Loucy (cell line): ENCODE results near the gene IRF7.
A peak's percentile ranks its signal among the peaks of the same experiment; 100 is the strongest.
"Not testable (repeated sequence)": the region's sequence is repeated elsewhere in the genome, so short reads cannot be mapped to it uniquely, and the experiment has no call there.

ENCODE experiments used
- H2AFZ ChIP-seq: fragments of 200-600 bp; sonication (generic); 2 replicates; pipeline ENCODE4 v1.6.0; 2016; ENCODE audit warnings: antibody characterized with exemption, mild to moderate bottlenecking, low read length, moderate library complexity
- H3F3A ChIP-seq: fragments of 200-600 bp; 2 replicates; pipeline ENCODE4 v1.6.0; 2016; ENCODE audit warnings: antibody characterized with exemption, low read depth, mild to moderate bottlenecking
- H3K27me3 ChIP-seq: fragments of 200-600 bp; sonication (generic); 2 replicates; pipeline ENCODE4 v1.6.1; 2014; ENCODE audit warnings: low read length, mild to moderate bottlenecking; ENCODE audit not compliant: insufficient read depth, poor library complexity, severe bottlenecking
- H3K36me3 ChIP-seq: fragments of 200-600 bp; sonication (generic); 2 replicates; pipeline ENCODE4 v1.6.1; 2016; ENCODE audit warnings: low read length; ENCODE audit not compliant: insufficient read depth
- H3K4me1 ChIP-seq: fragments of 200-600 bp; sonication (generic); 2 replicates; pipeline ENCODE4 v1.5.1; 2014; ENCODE audit warnings: low read length, mild to moderate bottlenecking; ENCODE audit not compliant: insufficient read depth, poor library complexity, severe bottlenecking
- H3K4me2 ChIP-seq: fragments of 200-600 bp; sonication (generic); 2 replicates; pipeline ENCODE4 v1.6.0; 2014; ENCODE audit warnings: antibody characterized with exemption, low read length, low read depth, mild to moderate bottlenecking; ENCODE audit not compliant: poor library complexity, severe bottlenecking
- H3K4me3 ChIP-seq: fragments of 200-600 bp; sonication (generic); 2 replicates; pipeline ENCODE4 v1.5.1; 2014; ENCODE audit warnings: low read length, mild to moderate bottlenecking, mixed read lengths; ENCODE audit not compliant: poor library complexity, severe bottlenecking
- H3K79me2 ChIP-seq: fragments of 200-600 bp; sonication (generic); 2 replicates; pipeline ENCODE4 v1.6.1; 2014; ENCODE audit warnings: low read length; ENCODE audit not compliant: insufficient read depth
- H3K9ac ChIP-seq: fragments of 200-600 bp; sonication (generic); 2 replicates; pipeline ENCODE4 v1.6.0; 2014; ENCODE audit warnings: mild to moderate bottlenecking, low read depth, low read length, moderate library complexity; ENCODE audit not compliant: poor library complexity, severe bottlenecking
- H3K9me2 ChIP-seq: fragments of 200-600 bp; sonication (generic); replicated peaks from 2 replicates; pipeline ENCODE4 v1.6.1; 2016; ENCODE audit warnings: low read depth, low read length, mixed read lengths
- H3K9me3 ChIP-seq: fragments of 200-600 bp; sonication (generic); 2 replicates; pipeline ENCODE4 v1.6.1; 2014; ENCODE audit warnings: mild to moderate bottlenecking, antibody characterized with exemption, low read length, low read depth; ENCODE audit not compliant: insufficient read depth
- H4K20me1 ChIP-seq: fragments of 200-600 bp; sonication (generic); 2 replicates; pipeline ENCODE4 v1.6.0; 2014; ENCODE audit warnings: antibody characterized with exemption, low read length, mild to moderate bottlenecking; ENCODE audit not compliant: insufficient read depth, poor library complexity, severe bottlenecking
- CTCF ChIP-seq: fragments of 200-600 bp; sonication (generic); conservative IDR thresholded peaks from 2 replicates; pipeline ENCODE4 v1.5.1; 2014; ENCODE audit warnings: mild to moderate bottlenecking, antibody characterized with exemption, low read length
- EZH2phosphoT487 ChIP-seq: fragments of 200-600 bp; IDR thresholded peaks from 2 replicates; pipeline ENCODE4 v1.6.1; 2018; ENCODE audit warnings: antibody characterized with exemption, mild to moderate bottlenecking, moderate library complexity, borderline replicate concordance

Gene IRF7

GRCh38 chr11:574632-575312 is 41.0 kb downstream of the IRF7 start:
- no peak overlapping the region for H3K9ac ChIP-seq
- H3K4me2 ChIP-seq, result peak overlapping the region; percentile 83
- peaks cover 32% of the 10 kb centered on the region for H3K79me2 ChIP-seq

GRCh38 chr11:574031-574570 is 41.6 kb downstream of the IRF7 start:
- H3K9me2 ChIP-seq, H3K36me3 ChIP-seq, H3K4me3 ChIP-seq, H2AFZ ChIP-seq, H3K9ac ChIP-seq, H3F3A ChIP-seq, H3K9me3 ChIP-seq, H3K27me3 ChIP-seq: not testable (repeated sequence)
- Histone ChIP-seq H4K20me1 (peaks cover 24% of the 10 kb centered on the region), H3K79me2 (peaks cover 31% of the 10 kb centered on the region), H3K4me2 (peak overlapping the region; percentile 83), H3K4me1 (peaks cover 30% of the 10 kb centered on the region)

More at GRCh38 chr11:574632-575312, 41.0 kb downstream of the IRF7 start:
- Histone ChIP-seq H3K27me3 (no peaks in the 10 kb centered on the region), H3K36me3 (no peaks in the 10 kb centered on the region), H3K9me3 (no peaks in the 10 kb centered on the region), H4K20me1 (peaks cover 31% of the 10 kb centered on the region), H2AFZ (no peak overlapping the region), H3K4me3 (peak overlapping the region; percentile 79), H3F3A (no peaks in the 10 kb centered on the region), H3K4me1 (peaks cover 30% of the 10 kb centered on the region), H3K9me2 (no peaks in the 10 kb centered on the region)
- TF ChIP-seq EZH2phosphoT487 (no peak), CTCF (no peak)

GRCh38 chr11:573146-573759 is 42.5 kb downstream of the IRF7 start:
- no peaks in the 10 kb centered on the region for H3K9me3 ChIP-seq
- no peaks in the 10 kb centered on the region for H3K27me3 ChIP-seq
- no peak overlapping the region for H2AFZ ChIP-seq
- H3K36me3 ChIP-seq, result no peaks in the 10 kb centered on the region
- no peaks in the 10 kb centered on the region for H3F3A ChIP-seq
- H3K4me3 ChIP-seq, result no peak overlapping the region
- TF ChIP-seq CTCF (no peak), EZH2phosphoT487 (no peak)
- H3K9me2 ChIP-seq, result no peaks in the 10 kb centered on the region
- H3K4me1 ChIP-seq, result peaks cover 25% of the 10 kb centered on the region
- H3K9ac ChIP-seq, result no peak overlapping the region
- H3K79me2 ChIP-seq, result peaks cover 24% of the 10 kb centered on the region
- H3K4me2 ChIP-seq, result no peak overlapping the region
- peaks cover 16% of the 10 kb centered on the region for H4K20me1 ChIP-seq
